GM19023 (cell line): ENCODE data around the gene RNF34.

Source experiments
- ATAC-seq: cut with Tn5 transposase; IDR thresholded peaks from one replicate; pipeline ENCODE4 v1.9.1; 2021; ENCODE audit warnings: mild to moderate bottlenecking, moderate library complexity; ENCODE audit not compliant: unreplicated experiment

RNF34 gene

DNA sequence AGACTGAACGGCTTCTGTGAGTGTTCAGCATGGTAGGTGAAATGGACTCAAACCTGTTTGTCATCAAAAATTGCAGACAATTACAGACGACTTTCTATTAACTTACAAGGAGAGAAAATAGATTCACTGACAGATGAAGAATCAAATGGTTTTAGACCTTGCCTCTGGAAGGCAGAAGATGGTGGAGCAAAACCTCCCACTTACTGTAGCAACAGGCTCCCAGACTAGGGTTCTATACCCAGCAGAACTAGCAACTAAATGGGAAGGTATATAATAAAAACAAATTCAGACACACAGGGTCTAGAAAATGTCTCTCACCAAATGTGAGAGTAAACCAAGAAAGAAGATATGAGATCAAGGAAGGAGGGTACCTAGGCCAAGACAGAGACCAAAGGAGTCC, 36.8 kb downstream of the RNF34 start:
- ATAC-seq = no peak

DNA sequence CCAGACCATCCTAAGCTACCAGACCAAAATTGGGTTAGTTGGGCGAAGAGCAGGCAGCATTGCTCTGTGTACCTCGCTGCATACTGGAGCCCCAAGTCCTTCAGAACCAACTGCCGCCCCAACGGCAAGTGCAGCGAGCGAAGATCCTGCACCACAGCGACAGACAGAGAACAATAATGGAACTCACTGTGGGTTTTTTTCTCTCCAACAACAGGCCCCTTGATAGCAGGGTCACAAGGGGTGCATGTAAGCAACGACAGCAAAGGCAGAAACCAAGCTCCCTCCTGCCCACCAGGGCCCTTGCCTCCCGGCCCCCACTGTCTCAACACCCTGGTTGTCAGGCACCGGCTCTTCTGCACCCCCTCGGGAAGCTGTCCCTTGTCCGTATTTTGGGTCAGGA, 39.0 kb downstream of the RNF34 start:
- no peak for ATAC-seq

DNA sequence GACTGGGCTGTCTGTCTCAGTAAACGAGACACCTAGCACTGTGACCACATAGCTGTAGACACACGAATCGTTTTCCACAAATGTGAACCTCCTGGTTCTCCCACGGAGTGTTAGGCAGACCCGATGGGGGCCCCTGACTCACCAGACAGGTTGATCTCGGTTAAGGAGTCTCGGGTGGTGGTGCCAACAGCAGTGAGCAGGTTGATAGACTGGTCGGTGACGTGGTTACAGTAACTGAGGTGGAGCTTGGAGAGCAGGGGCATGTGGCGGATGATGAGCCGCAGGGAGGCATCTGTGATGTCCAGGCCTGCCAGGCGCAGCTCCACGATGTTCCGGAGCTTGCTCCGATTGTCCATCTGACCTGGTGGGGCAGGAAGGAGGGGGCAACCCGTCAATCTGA, 39.8 kb downstream of the RNF34 start:
- no peak for ATAC-seq

DNA sequence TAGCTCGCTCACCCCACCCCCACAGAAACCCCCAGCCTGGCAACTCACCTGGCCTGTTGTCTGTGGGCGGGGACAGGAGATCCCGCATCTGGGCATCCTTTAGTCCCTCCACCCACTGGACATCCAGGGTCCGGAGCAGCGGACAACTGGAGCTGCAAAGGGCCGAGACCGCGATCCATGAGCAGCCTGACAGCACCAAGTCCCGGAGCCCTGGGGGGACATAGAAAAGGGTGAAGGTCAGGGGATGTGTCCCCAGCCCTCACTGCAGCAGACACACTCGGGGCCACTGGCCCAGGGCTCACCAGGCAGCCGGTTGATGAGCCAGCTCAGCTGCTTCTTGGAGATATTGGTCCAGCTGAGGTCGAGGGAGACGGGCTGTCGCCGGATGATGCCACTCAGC, 40.9 kb downstream of the RNF34 start:
- ATAC-seq = no peak

DNA sequence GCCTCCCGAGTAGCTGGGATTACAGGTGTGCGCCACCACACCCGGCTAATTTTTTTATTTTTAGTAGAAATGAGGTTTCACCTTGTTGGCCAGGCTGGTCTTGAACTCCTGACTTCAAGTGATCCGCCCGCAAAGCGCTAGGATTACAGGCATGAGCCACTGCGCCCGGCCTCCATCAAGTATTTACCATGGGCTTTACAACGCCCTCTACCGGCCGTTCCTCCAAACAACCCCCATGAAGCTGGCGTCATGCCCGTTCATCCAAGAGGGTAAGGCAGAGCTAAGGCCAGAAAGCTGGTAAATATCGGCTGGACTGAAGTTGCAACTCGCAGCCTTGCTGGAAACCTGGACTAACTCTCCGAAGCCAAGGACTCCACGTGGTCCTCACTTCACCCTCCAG, 41.6 kb downstream of the RNF34 start:
- no peak for ATAC-seq

DNA sequence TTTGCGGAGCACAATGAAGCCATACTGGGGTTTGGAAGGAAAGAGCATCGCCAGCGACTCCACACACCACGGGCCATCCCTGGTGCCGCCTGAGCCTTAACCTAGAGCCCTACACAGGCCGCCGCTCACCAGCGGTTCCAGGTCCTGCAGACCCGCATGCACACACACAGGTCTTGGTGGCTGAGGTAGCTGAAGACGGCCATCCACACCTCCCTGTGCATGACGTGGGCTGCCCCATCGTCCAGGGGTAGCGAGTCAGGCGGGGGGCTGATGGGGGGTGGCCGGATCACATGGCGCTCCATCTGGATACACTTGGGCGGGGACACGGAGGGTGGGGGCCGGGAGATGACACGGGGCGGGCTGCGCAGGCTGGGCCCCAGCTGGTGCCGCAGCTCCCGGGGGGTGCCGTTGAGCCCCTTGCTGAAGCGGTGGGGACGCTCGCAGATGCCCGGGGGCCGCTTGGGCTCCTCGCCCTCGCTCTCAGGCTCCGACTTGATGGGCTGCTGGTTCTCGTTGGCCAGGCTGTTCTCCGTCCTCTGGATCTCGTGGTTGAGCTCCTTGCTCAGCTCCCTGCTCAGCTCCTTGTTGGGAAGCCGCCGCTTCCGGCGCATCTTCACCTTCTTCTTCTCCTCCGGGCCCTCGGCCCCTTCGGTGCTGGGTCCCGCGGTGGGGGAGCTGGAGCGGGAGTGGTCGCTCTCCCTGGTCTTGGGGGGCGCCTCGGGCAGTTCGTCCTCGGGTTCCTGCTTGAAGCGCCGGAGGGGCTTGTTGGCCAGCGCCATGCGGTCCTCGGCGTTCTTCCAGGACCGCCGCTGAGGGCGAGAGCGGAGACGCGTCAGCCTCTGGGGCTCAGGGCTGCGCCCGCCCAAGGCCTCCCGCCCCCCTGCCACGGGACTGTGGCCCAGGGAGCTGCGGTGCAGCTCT, 42.4 kb downstream of the RNF34 start:
- ATAC-seq = no peak

DNA sequence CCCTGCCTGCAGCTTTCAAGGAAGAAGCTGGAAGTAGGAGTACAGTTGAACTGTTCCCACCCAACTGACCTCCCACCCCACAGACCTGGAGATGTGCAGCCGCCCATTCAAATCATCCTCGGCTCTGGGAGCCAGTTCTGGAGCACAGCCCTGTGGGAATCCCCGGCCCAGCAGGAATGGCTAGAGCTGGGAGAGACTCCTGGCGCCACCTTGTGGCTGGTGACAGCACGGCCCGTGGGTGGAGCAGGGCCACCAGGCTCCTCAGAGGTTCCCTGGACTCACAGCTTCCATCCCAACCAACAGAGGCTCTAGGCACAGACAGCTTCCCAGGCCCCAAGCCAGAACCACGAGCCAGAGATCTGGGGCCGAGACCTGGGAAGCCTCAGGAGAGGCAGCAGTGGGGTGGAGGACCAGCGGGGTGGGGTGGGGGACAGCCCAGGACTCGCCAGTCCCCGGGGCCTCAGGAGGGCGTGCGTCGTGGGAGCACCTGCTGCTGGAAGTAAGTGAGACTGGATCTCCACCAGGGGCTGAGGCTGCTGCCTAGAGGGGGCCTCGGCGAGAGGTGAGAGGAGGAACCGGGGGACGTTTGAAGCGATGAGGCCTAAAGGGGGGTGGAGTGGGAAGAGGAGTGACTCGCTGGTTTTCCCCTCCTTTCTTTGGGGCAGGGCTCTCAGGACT, 43.4 kb downstream of the RNF34 start:
- no peak for ATAC-seq

DNA sequence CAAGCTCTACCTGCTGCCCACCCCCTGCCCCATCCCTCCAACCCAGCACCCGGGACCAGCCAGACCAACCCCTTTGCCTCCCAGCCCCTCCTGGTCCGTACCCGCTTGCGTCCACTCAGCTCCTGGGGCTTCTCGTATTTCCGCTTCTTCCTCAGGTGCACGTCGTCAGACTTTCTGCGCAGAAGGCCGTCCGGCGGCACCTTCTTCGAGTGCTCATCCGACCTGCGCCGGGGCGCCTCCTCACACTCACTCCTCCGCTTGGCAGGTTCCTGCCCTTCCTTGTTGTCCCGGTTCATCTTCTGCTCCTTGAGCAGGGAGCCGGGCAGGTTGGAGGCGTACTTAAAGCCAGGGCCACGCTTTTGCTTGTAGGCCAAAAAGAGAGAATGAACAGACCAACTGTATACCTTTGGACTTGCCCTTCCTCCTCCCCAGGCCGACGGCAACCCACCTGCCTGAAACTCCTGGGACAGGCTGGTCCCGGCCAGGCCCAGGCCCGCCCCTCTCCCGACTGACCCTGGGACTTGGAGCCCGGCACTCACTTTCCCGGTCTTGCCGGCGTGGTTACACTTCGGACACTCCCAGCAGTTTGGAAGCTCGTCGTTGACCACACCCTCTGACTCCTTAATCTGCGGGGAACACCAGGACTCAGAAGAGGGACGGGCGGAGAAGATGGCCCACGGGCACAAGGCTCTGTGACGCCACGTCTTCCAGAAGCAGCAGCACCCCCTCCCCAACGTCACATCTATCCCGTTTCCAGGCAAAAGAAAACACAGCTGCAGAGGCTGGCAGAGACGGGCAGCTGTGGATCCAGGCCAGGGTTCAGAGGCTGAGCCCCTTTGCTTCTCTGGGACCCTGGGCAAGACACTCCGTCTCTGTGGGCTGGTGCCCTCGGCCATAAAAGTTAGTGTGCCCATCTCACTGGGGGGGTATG, 44.3 kb downstream of the RNF34 start:
- no peak for ATAC-seq

DNA sequence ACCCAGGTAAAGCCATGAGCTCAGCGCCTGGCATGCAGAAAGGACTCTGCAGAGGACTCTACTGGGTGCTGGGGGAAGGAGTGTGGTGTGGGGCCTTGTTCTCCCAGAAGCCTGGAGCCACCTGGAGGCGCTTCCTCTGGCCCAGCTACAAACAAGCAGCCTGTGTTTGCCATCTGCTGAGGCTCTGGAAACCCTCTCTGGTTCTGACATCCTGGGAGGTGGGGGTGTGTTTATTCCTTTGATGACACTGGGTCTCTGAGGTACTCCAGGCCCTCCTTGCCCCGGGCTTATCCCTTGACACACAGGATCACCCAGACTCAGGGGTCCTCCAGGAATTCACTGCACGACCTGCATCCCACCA, 44.9 kb downstream of the RNF34 start:
- no peak for ATAC-seq

DNA sequence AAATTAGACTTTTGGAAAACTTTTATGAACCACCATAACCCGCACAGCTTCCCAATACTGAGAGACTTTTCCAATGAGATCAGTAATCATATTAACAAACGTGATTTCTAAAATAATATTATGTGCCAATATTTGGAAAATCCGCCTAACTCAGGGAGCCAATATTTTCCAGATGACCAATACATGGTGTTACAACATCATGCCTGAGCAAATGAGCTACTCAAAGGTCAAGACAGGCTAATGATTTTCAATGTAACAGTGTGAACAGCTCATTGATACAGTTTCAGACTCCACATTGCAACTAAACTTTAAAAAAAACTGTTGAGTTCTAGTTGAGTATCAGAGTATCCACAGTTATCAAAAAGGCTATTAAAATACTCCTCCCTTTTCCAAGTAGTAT, 46.8 kb downstream of the RNF34 start:
- no peak for ATAC-seq

DNA sequence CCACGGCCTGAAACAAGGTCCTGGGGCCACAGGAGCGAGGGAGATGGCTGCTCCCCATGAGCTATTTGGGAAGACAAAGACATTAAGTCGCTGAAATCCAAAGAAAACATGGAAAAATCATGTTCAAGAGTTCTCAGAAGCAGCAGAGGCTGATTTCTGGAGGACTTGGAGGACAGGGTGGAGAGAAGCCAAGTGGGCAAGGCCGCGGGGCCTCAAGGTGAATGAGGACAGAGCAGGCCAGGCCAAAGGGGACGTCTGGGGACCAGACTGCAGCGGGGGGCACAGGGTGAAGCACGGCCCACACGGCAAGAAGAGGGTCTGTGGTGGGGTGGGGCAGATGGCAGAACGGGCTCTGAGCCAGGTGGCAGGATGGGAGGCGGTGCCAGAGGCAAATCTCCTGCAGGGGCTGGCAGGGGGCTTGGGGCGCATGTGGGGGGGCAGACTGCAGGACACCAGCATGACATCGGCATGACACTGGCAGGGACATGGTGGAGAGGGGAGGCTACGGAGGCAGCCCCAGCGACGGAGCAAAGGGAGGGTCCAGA, 48.9 kb downstream of the RNF34 start:
- ATAC-seq = no peak

DNA sequence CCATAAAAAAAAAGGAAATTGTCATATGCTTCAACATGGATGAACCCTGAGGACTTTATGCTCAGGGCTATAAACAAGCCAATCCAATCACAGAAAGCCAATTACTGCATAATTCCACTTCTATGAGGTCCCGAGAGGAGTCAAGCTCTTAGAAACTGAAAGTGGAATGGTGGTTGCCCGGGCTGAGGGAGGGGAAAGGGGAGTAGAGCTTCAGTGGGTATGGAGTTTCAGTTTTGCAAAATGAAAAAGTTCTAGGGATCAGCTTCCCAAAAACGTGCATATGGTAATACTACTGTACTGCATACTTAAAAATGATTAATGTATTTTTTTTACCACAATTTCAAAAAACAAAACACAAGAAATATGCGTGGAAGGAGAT, 52.0 kb downstream of the RNF34 start:
- ATAC-seq = no peak

DNA sequence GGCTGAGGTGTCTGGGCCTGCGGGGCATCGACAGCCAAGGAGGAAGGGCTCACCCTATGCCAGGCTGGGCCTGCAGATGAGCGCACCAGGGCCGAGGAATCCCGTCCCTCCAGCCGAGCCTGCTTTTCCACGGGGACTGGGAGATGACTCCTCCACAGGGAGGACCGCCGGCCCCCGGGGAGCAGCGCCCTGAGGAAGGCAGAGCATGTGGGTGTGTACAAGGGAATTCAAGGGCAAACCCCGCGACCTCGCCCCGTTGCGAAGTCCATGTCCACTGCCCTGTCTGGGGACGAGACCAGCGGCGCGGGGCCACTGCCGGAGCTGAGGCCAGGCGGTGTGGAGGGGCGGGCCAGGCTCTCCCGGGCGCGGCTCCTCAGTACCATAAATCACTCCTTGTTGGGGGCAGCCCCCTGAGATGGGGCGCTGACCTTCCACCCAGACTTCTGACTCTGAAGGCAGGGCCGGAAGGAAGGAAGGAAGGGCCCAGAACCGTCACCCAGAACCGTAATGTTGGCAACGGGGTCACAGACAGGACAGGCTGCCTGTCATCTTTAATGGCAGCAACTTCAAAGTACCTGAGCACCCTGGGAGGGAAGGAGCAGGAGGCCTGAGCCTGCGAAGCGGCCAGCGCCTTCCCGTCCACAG, 52.5 kb downstream of the RNF34 start:
- ATAC-seq = no peak

DNA sequence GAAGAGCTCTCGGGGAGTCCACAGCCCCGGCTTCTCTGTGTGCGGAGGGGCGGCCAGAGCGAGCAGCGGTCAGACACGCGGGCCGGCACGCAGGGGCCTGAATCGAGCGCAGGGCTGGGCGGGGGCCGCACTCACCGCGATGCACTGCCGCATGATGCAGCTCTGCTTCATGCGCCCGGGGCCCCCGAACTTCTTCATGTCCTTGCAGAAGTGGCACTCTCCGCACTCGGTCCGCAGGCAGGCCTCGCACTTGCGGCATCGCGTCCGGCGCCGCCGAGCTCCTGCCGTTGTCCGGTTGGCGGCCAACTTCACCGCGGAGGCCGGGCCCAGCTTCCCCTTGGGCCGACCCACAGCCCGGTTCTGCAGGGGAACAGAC, 53.1 kb downstream of the RNF34 start:
- ATAC-seq = no peak

DNA sequence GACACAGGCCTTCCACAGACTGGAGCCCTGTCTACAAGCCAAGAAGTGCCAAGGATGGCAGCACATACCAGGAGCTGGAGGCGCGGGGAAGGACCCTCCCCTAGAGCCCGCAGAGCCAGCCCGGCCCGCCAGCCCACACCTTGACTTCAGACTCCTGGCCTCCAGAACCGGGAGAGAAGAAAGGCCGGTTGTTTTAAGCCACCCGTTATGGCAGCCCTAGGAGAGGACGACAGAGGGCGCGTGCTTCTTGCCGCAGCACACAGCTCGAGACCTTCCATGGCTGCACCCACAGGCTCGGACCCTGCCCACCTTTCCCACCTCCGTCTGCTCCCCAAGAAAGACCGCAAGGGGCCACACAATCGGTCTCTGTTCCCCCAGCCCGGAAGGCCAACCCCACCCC, 53.7 kb downstream of the RNF34 start:
- ATAC-seq = no peak

DNA sequence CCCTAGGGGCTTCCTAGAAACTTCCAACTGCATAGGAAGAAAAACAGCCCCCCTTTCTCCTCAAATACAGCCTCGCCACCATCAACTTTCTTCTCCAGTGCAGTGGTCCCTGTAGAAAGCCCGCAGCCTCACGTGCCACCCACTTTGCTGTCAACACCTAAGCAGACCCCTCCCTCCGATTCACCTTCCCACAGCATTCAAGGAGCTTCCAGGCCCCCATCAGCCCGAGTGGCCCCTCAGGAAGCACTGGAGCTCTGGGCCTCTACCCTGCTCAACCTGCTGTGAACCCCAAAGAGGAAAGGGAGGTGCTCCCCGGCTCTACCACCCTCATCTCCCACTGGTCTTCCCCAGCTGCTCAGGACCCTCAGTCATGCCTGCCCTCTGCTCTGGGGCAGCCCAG, 55.0 kb downstream of the RNF34 start:
- no peak for ATAC-seq

DNA sequence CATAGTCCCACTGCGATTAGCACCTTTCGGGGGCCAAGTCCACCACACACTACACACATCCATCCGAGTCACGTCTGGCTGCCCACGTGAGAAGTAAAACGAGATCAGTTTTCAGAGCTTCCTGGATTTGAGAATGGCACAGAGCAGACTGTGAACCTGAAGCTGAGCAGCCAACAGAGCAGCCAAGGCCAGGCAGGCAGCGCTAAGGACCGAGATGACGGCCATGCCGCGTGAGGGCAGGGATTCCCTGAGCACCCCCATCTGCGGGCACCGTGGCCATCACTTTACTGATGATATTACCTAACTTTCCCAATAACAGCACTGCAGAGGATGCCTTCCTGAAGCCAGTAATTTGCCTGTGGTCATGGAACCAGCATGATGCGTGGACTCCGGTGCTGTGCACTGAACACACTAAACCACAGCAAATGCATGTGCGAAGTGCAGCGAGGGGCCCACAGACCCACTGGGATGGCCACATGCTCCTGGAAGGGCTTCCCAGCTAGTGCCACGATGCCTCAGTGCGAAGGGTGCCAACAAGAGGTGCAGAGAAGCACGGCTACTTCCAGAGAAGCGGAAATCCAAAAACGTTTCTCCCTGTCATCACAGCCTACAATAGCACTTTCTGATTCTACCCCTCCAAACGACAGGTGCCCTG, 56.0 kb downstream of the RNF34 start:
- ATAC-seq = no peak

DNA sequence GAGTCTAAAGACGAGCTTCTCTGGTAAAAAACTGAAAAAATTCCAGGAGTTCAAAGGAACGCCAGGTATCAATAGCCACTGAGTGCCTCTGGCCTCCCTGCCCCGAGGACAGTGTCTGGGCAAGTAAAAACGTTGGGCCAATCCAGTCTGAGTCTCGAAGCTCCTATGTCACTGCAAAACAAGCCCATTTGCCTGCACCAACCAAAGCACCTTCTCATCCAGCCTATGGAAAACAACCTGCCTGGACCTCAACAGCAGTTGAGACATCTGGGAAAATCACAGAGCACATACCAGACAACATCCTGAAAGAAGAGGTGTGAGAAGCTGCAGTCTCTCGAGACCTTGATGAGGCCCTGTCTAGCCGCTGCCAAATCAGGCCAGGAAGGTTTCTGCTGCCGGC, 56.6 kb downstream of the RNF34 start:
- no peak for ATAC-seq

DNA sequence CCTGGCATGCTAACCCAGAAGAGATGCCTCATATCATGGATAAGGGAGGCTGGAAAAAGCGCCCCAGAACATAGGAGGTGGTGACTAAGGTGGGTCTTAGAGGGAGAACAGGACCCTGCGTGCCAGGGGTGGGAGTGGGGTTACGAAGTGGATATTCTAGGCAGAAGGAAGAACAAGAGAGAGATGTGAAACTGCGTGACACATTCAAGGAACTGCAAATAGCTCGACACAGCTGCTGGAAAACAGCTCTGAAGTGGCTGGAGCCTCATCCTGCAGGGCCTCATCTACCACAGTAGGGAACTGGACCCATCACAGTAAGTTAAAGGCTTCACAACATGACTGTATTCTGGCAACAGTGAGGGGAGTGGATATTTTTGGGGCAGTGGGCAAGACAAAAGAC, 61.1 kb downstream of the RNF34 start:
- ATAC-seq = no peak

DNA sequence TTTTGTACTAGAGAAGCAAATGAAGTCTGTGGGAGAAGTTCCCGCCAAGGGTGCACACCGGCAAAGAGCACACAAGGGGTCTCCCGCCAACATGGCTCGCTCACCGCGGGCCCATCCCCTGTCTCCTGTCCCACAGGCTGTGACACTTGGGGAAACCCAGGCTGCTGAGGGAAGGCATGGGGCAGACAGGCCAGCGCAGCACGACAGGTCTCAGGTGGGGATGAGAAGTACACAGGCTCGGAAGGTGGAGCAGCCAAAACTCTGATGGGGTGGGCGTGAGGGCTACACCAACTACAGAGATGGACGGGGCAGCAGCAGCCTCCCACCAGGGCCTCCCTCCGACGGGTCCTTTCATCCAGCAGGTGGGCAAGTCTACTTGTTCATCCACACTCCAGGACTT, 64.4 kb downstream of the RNF34 start:
- ATAC-seq = no peak
